DMS153 treated with DMSO at 0.1 percent for 48 hours (cell line): ENCODE measurements around the gene ARHGEF17.
"Not testable (repeated sequence)": the region's sequence is repeated elsewhere in the genome, so short reads cannot be mapped to it uniquely, and the experiment has no call there.

Source experiments
- DNase-seq: peaks from one replicate; lab custom pipeline; 2025; ENCODE audit not compliant: unreplicated experiment; lab: John Stamatoyannopoulos, UW

ARHGEF17 gene

GRCh38 chr11:73308003-73308960 lies at the start of gene ARHGEF17:
ARHGEF17 (plus strand) TSS chr11:73308276; CDS start chr11:73308639, 363 bp downstream.
- no peak for DNase-seq

- no peak for DNase-seq
Measured at GRCh38 chr11:73259406-73260126, 48.5 kb upstream of the ARHGEF17 start.

GRCh38 chr11:73260127-73260457 lies 48.0 kb upstream of the ARHGEF17 start:
- DNase-seq = no peak

GRCh38 chr11:73262851-73263495 lies 45.1 kb upstream of the ARHGEF17 start:
- no peak for DNase-seq

- DNase-seq = no peak
Measured at GRCh38 chr11:73263640-73264039, 44.4 kb upstream of the ARHGEF17 start.

- DNase-seq = no peak
Measured at GRCh38 chr11:73265278-73265810, 42.7 kb upstream of the ARHGEF17 start.

- no peak for DNase-seq
Measured at GRCh38 chr11:73265853-73266645, 42.0 kb upstream of the ARHGEF17 start.

- DNase-seq = no peak
Measured at GRCh38 chr11:73266646-73267020, 41.4 kb upstream of the ARHGEF17 start.

- no peak for DNase-seq
Measured at GRCh38 chr11:73267122-73267846, 40.8 kb upstream of the ARHGEF17 start.

GRCh38 chr11:73267906-73268540 lies 40.1 kb upstream of the ARHGEF17 start:
- DNase-seq = no peak

GRCh38 chr11:73268671-73269271 lies 39.3 kb upstream of the ARHGEF17 start:
- DNase-seq = no peak

- no peak for DNase-seq
Measured at GRCh38 chr11:73269459-73270015, 38.5 kb upstream of the ARHGEF17 start.

GRCh38 chr11:73270016-73270854 lies 37.8 kb upstream of the ARHGEF17 start:
- DNase-seq = no peak

- no peak for DNase-seq
Measured at GRCh38 chr11:73270855-73271477, 37.1 kb upstream of the ARHGEF17 start.

- not testable (repeated sequence) for DNase-seq
Measured at GRCh38 chr11:73271478-73271865, 36.6 kb upstream of the ARHGEF17 start.

GRCh38 chr11:73271936-73272679 lies 36.0 kb upstream of the ARHGEF17 start, which contains the start of gene P2RY6:
P2RY6 (plus strand) TSS chr11:73272338; CDS start chr11:73296519, 24,181 bp downstream.
- no peak for DNase-seq

- DNase-seq = no peak
Measured at GRCh38 chr11:73272680-73273038, 35.4 kb upstream of the ARHGEF17 start.
